HEK293 (cell line): ENCODE results near the gene SLC6A11.

ENCODE experiments used
- CTCF ChIA-PET: fragments of 350-600 bp; formaldehyde crosslinking; extraction: SDS; loops from one replicate; lab custom pipeline; 2021; ENCODE audit warnings: antibody characterized with exemption; lab: Yijun Ruan, JAX
- POLR2A ChIA-PET: fragments of 300-600 bp; formaldehyde crosslinking; extraction: SDS; loops from one replicate; lab custom pipeline; 2020; ENCODE audit warnings: antibody characterized with exemption, inconsistent platforms; lab: Yijun Ruan, JAX
- H3K27ac ChIP-seq: fragments of 200-500 bp; sonication (Bioruptor generic); 2 replicates; pipeline ENCODE4 v1.5.1; 2014; ENCODE audit warnings: low read depth, low read length, control low read depth, inconsistent platforms; ENCODE audit errors: extremely low read depth
- H3K36me3 ChIP-seq, 2 experiments: fragments of 200-500 bp in 1 of 2; sonication (Bioruptor generic) in 1 of 2; 1 replicate in 1 of 2; 2 replicates in 1 of 2; pipeline ENCODE4 v1.5.1; 2014 to 2017; ENCODE audit warnings: inconsistent platforms in 2 of 2, low read length in 2 of 2; ENCODE audit not compliant: control insufficient read depth in 2 of 2, insufficient read depth in 1 of 2
- H3K4me1 ChIP-seq: fragments of 200-500 bp; sonication (Bioruptor generic); 2 replicates; pipeline ENCODE4 v1.5.1; 2014; ENCODE audit warnings: mild to moderate bottlenecking, low read length, inconsistent platforms; ENCODE audit not compliant: control insufficient read depth, insufficient read depth
- H3K4me3 ChIP-seq: 2 replicates; pipeline ENCODE4 v1.5.1; 2011; ENCODE audit warnings: low read depth, mild to moderate bottlenecking, control low read depth, low read length, moderate library complexity
- H3K9me3 ChIP-seq: fragments of 200-500 bp; sonication (Bioruptor generic); 2 replicates; pipeline ENCODE4 v1.5.1; 2014; ENCODE audit warnings: low read depth, low read length, inconsistent platforms; ENCODE audit not compliant: control insufficient read depth, insufficient read depth
- BCL11A ChIP-seq: fragments of 450-650 bp; formaldehyde crosslinking; IDR thresholded peaks from 2 replicates; pipeline ENCODE4 v1.5.1; 2016; ENCODE audit warnings: low read depth, missing biosample characterization, missing genetic modification characterization
- EGR2 ChIP-seq: fragments of 450-650 bp; formaldehyde crosslinking; IDR thresholded peaks from 2 replicates; pipeline ENCODE4 v1.5.1; 2016; ENCODE audit warnings: low read depth, missing biosample characterization, missing genetic modification characterization
- WT1 ChIP-seq: fragments of 450-650 bp; formaldehyde crosslinking; IDR thresholded peaks from 2 replicates; pipeline ENCODE4 v1.5.1; 2016; ENCODE audit warnings: missing biosample characterization, missing genetic modification characterization
- ZFHX2 ChIP-seq: fragments of 450-650 bp; formaldehyde crosslinking; conservative IDR thresholded peaks from 2 replicates; pipeline ENCODE4 v1.5.1; 2016; ENCODE audit warnings: missing biosample characterization, missing genetic modification characterization
- ZFP41 ChIP-seq: fragments of 450-650 bp; formaldehyde crosslinking; IDR thresholded peaks from 2 replicates; pipeline ENCODE4 v1.5.1; 2016; ENCODE audit warnings: missing biosample characterization, missing genetic modification characterization, borderline replicate concordance
- ZNF174 ChIP-seq: fragments of 450-650 bp; formaldehyde crosslinking; IDR thresholded peaks from 2 replicates; pipeline ENCODE4 v1.5.0; 2017; ENCODE audit warnings: missing biosample characterization, mild to moderate bottlenecking, missing genetic modification characterization
- ZNF24 ChIP-seq: fragments of 450-650 bp; formaldehyde crosslinking; IDR thresholded peaks from 2 replicates; pipeline ENCODE4 v1.5.1; 2016; ENCODE audit warnings: missing biosample characterization, missing genetic modification characterization
- ZNF292 ChIP-seq: fragments of 450-650 bp; formaldehyde crosslinking; IDR thresholded peaks from 2 replicates; pipeline ENCODE4 v1.5.1; 2016; ENCODE audit warnings: low read depth, missing biosample characterization, missing genetic modification characterization, borderline replicate concordance
- ZNF324 ChIP-seq: fragments of 450-650 bp; formaldehyde crosslinking; IDR thresholded peaks from 2 replicates; pipeline ENCODE4 v1.5.1; 2016; ENCODE audit warnings: missing biosample characterization, missing genetic modification characterization
- ZNF366 ChIP-seq: fragments of 450-650 bp; formaldehyde crosslinking; conservative IDR thresholded peaks from 2 replicates; pipeline ENCODE4 v1.5.1; 2016; ENCODE audit warnings: missing biosample characterization, missing genetic modification characterization
- ZNF391 ChIP-seq: fragments of 450-650 bp; formaldehyde crosslinking; IDR thresholded peaks from 2 replicates; pipeline ENCODE4 v1.5.1; 2016; ENCODE audit warnings: low read depth, missing biosample characterization, missing genetic modification characterization, borderline replicate concordance
- ZNF404 ChIP-seq: fragments of 450-650 bp; formaldehyde crosslinking; IDR thresholded peaks from 2 replicates; pipeline ENCODE4 v1.5.1; 2017; ENCODE audit warnings: missing biosample characterization, missing genetic modification characterization
- ZNF530 ChIP-seq: fragments of 450-650 bp; formaldehyde crosslinking; IDR thresholded peaks from 2 replicates; pipeline ENCODE4 v1.5.1; 2016; ENCODE audit warnings: low read depth, missing biosample characterization, missing genetic modification characterization
- ZNF548 ChIP-seq: fragments of 450-650 bp; formaldehyde crosslinking; IDR thresholded peaks from 2 replicates; pipeline ENCODE4 v1.5.1; 2016; ENCODE audit warnings: missing biosample characterization, missing genetic modification characterization
- ZNF555 ChIP-seq: fragments of 450-650 bp; formaldehyde crosslinking; conservative IDR thresholded peaks from 2 replicates; pipeline ENCODE4 v1.5.1; 2017; ENCODE audit warnings: missing biosample characterization, mild to moderate bottlenecking, missing genetic modification characterization, inconsistent platforms
- ZNF558 ChIP-seq: fragments of 450-650 bp; formaldehyde crosslinking; IDR thresholded peaks from 2 replicates; pipeline ENCODE4 v1.5.1; 2016; ENCODE audit warnings: missing biosample characterization, missing genetic modification characterization
- ZNF585B ChIP-seq: fragments of 450-650 bp; formaldehyde crosslinking; IDR thresholded peaks from 2 replicates; pipeline ENCODE4 v1.5.1; 2016; ENCODE audit warnings: missing biosample characterization, missing genetic modification characterization
- ZNF623 ChIP-seq: fragments of 450-650 bp; formaldehyde crosslinking; IDR thresholded peaks from 2 replicates; pipeline ENCODE4 v1.5.1; 2016; ENCODE audit warnings: missing biosample characterization, missing genetic modification characterization
- ZNF626 ChIP-seq: fragments of 450-650 bp; sonication (Bioruptor Pico); formaldehyde crosslinking; IDR thresholded peaks from 2 replicates; pipeline ENCODE4 v1.5.1; 2018; ENCODE audit warnings: missing biosample characterization, missing genetic modification characterization, inconsistent platforms
- ZNF654 ChIP-seq: fragments of 450-650 bp; formaldehyde crosslinking; IDR thresholded peaks from 2 replicates; pipeline ENCODE4 v1.5.1; 2016; ENCODE audit warnings: low read depth, missing biosample characterization, missing genetic modification characterization
- ZNF707 ChIP-seq: fragments of 450-650 bp; formaldehyde crosslinking; IDR thresholded peaks from 2 replicates; pipeline ENCODE4 v1.5.1; 2016; ENCODE audit warnings: missing biosample characterization, missing genetic modification characterization
- TF ChIP-seq, protein P1 (sequence below): fragments of 450-650 bp; formaldehyde crosslinking; IDR thresholded peaks from 2 replicates; pipeline ENCODE4 v1.5.1; 2016; ENCODE audit warnings: missing biosample characterization, missing genetic modification characterization
- TF ChIP-seq, protein P2 (sequence below): fragments of 450-650 bp; formaldehyde crosslinking; IDR thresholded peaks from 2 replicates; pipeline ENCODE4 v1.5.1; 2017; ENCODE audit warnings: missing biosample characterization, missing genetic modification characterization
- TF ChIP-seq, protein P3 (sequence below): fragments of 450-650 bp; formaldehyde crosslinking; IDR thresholded peaks from 2 replicates; pipeline ENCODE4 v1.5.1; 2016; ENCODE audit warnings: missing biosample characterization, missing genetic modification characterization
- TF ChIP-seq, protein P4 (sequence below): fragments of 450-650 bp; formaldehyde crosslinking; IDR thresholded peaks from 2 replicates; pipeline ENCODE4 v1.5.0; 2017; ENCODE audit warnings: missing biosample characterization, missing genetic modification characterization, borderline replicate concordance
- TF ChIP-seq, protein P5 (sequence below): fragments of 450-650 bp; formaldehyde crosslinking; IDR thresholded peaks from 2 replicates; pipeline ENCODE4 v1.5.1; 2016; ENCODE audit warnings: missing biosample characterization, missing genetic modification characterization

Gene SLC6A11

DNA sequence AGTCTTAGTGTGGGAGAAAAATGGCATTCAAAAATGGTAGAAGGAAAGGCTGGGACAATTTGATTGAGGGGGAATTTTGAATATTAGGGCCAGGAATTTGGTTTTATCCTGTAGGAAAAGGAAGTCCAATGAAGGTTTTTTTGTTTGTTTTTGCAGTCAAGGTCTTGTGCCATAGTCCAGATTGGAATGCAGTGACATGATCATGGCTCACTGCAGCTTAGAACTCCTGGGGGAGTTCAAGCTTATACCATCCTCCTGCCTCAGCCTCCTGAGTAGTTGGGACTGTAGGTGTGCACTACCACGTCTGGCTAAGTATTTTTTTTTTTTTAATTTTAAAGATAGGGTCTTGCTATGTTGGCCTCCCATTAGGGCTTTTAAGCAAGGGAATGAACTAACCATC is 2.6 kb upstream of the SLC6A11 start:
- Histone ChIP-seq H3K9me3 (no peaks in the 10 kb centered on the region), H3K27ac (no peak overlapping the region), H3K4me3 (no peak overlapping the region), H3K36me3 (no peaks in the 10 kb centered on the region), H3K4me1 (no peaks in the 10 kb centered on the region)
- TF ChIP-seq WT1 (tag by site-specific recombination) (no peak), ZNF548 (tag by site-specific recombination) (no peak), ZNF324 (tag by site-specific recombination) (no peak), ZNF585B (tag by site-specific recombination) (no peak), ZNF174 (no peak), ZNF626 (tag by site-specific recombination) (no peak), ZNF366 (tag by site-specific recombination) (no peak), ZNF292 (tag by site-specific recombination) (no peak), ZNF24 (no peak), ZNF623 (tag by site-specific recombination) (no peak), BCL11A (tag by site-specific recombination) (no peak), ZNF654 (tag by site-specific recombination) (no peak), ZNF707 (no peak), ZNF555 (tag by site-specific recombination) (no peak)
- TF ChIP-seq, protein P1, sequence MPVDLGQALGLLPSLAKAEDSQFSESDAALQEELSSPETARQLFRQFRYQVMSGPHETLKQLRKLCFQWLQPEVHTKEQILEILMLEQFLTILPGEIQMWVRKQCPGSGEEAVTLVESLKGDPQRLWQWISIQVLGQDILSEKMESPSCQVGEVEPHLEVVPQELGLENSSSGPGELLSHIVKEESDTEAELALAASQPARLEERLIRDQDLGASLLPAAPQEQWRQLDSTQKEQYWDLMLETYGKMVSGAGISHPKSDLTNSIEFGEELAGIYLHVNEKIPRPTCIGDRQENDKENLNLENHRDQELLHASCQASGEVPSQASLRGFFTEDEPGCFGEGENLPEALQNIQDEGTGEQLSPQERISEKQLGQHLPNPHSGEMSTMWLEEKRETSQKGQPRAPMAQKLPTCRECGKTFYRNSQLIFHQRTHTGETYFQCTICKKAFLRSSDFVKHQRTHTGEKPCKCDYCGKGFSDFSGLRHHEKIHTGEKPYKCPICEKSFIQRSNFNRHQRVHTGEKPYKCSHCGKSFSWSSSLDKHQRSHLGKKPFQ (tag by site-specific recombination) = no peak
- TF ChIP-seq, protein P2, sequence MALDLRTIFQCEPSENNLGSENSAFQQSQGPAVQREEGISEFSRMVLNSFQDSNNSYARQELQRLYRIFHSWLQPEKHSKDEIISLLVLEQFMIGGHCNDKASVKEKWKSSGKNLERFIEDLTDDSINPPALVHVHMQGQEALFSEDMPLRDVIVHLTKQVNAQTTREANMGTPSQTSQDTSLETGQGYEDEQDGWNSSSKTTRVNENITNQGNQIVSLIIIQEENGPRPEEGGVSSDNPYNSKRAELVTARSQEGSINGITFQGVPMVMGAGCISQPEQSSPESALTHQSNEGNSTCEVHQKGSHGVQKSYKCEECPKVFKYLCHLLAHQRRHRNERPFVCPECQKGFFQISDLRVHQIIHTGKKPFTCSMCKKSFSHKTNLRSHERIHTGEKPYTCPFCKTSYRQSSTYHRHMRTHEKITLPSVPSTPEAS = no peak
- TF ChIP-seq, protein P3, sequence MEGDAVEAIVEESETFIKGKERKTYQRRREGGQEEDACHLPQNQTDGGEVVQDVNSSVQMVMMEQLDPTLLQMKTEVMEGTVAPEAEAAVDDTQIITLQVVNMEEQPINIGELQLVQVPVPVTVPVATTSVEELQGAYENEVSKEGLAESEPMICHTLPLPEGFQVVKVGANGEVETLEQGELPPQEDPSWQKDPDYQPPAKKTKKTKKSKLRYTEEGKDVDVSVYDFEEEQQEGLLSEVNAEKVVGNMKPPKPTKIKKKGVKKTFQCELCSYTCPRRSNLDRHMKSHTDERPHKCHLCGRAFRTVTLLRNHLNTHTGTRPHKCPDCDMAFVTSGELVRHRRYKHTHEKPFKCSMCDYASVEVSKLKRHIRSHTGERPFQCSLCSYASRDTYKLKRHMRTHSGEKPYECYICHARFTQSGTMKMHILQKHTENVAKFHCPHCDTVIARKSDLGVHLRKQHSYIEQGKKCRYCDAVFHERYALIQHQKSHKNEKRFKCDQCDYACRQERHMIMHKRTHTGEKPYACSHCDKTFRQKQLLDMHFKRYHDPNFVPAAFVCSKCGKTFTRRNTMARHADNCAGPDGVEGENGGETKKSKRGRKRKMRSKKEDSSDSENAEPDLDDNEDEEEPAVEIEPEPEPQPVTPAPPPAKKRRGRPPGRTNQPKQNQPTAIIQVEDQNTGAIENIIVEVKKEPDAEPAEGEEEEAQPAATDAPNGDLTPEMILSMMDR = no peak
- ChIA-PET CTCF (interaction anchor here (1.1 kb wide), 1 partner anchor 286 kb away, joined by 4 read pairs; no protein-coding TSS in a partner anchor), POLR2A (no interaction called here)

DNA sequence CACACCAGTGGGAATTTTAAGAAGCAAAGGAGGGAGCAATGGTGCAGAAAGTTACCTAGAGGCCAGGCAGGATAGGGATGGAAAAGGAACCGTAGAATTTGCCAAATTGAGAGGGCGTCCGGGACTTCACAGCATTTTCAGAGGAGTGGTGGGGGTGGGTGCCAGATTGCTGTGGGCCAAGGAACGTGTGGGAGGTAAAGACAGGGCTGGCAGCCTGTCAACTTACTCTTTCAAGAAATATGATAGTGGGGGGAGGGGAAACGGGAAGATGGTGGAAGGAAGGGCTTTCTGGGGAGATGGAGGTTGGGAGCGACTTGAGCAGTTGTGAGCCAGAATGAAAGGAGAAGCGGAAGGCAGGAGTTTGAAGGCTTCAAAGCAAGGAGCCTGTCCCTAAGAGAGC is 1.4 kb upstream of the SLC6A11 start:
- POLR2A ChIA-PET = no interaction called here
- H3K4me1 ChIP-seq = no peaks in the 10 kb centered on the region
- H3K9me3 ChIP-seq = no peaks in the 10 kb centered on the region
- no peak overlapping the region for H3K27ac ChIP-seq
- TF ChIP-seq ZNF404 (tag by site-specific recombination) (no peak), EGR2 (tag by site-specific recombination) (peak; percentile 80), ZFHX2 (tag by site-specific recombination) (peak; percentile 54)
- peaks cover 0 to 5% of the 10 kb centered on the region in 2 experiments; a peak in 1 of 3 replicates for H3K36me3 ChIP-seq
- no peak overlapping the region for H3K4me3 ChIP-seq
- CTCF ChIA-PET = interaction anchor here (0.7 to 1.4 kb wide), 2 partner anchors 73 to 247 kb away, joined by 3 read pairs; no protein-coding TSS in a partner anchor

DNA sequence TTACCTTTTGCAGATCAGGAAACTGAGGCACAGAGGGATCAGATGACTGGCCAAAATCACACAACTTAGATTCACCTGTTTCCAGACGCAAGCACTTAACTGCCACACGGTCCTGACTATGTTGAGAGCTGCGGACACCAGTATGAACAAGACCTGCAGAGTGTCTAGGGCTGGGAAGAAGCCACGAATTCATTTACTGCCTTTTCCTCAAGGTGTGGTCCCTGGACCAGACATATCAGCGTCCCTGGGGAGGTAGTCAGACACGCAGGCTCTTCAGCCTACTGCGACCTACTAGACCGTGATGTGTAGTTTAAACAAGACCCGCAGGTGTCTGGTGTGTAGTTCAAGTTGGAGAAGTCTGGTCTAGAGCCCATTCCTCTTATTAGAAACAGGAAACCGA is 541 bp upstream of the SLC6A11 start:
- Histone ChIP-seq H3K4me1 (no peaks in the 10 kb centered on the region), H3K4me3 (no peak overlapping the region), H3K9me3 (no peaks in the 10 kb centered on the region), H3K27ac (no peak overlapping the region), H3K36me3 (peaks cover 0 to 13% of the 10 kb centered on the region in 2 experiments; a peak in 1 of 3 replicates)
- ChIA-PET POLR2A (no interaction called here), CTCF (no interaction called here)
- no peak for TF ChIP-seq ZNF391
- TF ChIP-seq, protein P4, sequence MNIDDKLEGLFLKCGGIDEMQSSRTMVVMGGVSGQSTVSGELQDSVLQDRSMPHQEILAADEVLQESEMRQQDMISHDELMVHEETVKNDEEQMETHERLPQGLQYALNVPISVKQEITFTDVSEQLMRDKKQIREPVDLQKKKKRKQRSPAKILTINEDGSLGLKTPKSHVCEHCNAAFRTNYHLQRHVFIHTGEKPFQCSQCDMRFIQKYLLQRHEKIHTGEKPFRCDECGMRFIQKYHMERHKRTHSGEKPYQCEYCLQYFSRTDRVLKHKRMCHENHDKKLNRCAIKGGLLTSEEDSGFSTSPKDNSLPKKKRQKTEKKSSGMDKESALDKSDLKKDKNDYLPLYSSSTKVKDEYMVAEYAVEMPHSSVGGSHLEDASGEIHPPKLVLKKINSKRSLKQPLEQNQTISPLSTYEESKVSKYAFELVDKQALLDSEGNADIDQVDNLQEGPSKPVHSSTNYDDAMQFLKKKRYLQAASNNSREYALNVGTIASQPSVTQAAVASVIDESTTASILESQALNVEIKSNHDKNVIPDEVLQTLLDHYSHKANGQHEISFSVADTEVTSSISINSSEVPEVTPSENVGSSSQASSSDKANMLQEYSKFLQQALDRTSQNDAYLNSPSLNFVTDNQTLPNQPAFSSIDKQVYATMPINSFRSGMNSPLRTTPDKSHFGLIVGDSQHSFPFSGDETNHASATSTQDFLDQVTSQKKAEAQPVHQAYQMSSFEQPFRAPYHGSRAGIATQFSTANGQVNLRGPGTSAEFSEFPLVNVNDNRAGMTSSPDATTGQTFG (tag by site-specific recombination) = no peak
- no peak for TF ChIP-seq ZFP41 (tag by site-specific recombination)
- TF ChIP-seq, protein P5, sequence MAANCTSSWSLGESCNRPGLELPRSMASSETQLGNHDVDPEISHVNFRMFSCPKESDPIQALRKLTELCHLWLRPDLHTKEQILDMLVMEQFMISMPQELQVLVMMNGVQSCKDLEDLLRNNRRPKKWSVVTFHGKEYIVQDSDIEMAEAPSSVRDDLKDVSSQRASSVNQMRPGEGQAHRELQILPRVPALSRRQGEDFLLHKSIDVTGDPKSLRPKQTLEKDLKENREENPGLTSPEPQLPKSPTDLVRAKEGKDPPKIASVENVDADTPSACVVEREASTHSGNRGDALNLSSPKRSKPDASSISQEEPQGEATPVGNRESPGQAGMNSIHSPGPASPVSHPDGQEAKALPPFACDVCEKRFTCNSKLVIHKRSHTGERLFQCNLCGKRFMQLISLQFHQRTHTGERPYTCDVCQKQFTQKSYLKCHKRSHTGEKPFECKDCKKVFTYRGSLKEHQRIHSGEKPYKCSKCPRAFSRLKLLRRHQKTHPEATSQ = no peak
- TF ChIP-seq ZNF530 (tag by site-specific recombination) = no peak
- TF ChIP-seq ZNF558 (tag by site-specific recombination) = no peak
